IMR-90 (cell line): Measurements from ENCODE around the gene SH3BGRL3. TPM values are rescaled to one million over a fixed set of nuclear protein-coding genes. Genes with fewer than 3 reads are reported as not detected.

ENCODE experiments used
- ATAC-seq: fragments of 200-7000 bp; cut with Tn5 transposase; 2 replicates; pipeline ENCODE4 v1.9.1; 2020; ENCODE audit warnings: low read depth, mild to moderate bottlenecking, moderate library complexity
- BruUV-seq: library from RNA; stranded (reverse); fragments of 400-500 nt; replicated peaks from 2 replicates; lab custom pipeline; 2021; lab: Mats Ljungman, UMichigan
- CTCF ChIA-PET: fragments of 300-600 bp; formaldehyde crosslinking; extraction: SDS; loops from one replicate; lab custom pipeline; 2021; ENCODE audit warnings: antibody characterized with exemption; lab: Yijun Ruan, JAX
- POLR2A ChIA-PET: fragments of 300-600 bp; sonication (Branson Sonifier 250); formaldehyde crosslinking; loops from one replicate; lab custom pipeline; 2022; ENCODE audit warnings: antibody characterized with exemption; ENCODE audit not compliant: unreplicated experiment; lab: Charles Lee
- DNase-seq: peaks from one replicate; pipeline ENCODE4 v3.0.0; 2013
- H2AFZ ChIP-seq: replicated peaks from 2 replicates; pipeline ENCODE3; 2013; ENCODE audit warnings: low read length, mild to moderate bottlenecking; ENCODE audit not compliant: poor library complexity
- H2AK5ac ChIP-seq: 2 replicates; pipeline ENCODE4 v1.6.1; 2013; ENCODE audit warnings: low read depth, low read length, inconsistent platforms
- H2AK9ac ChIP-seq: replicated peaks from 2 replicates; pipeline ENCODE3; 2013; ENCODE audit warnings: mild to moderate bottlenecking, low read depth, low read length, moderate library complexity; ENCODE audit not compliant: poor library complexity
- H2BK120ac ChIP-seq: 2 replicates; pipeline ENCODE4 v1.6.1; 2013; ENCODE audit warnings: low read depth, low read length, inconsistent platforms
- H2BK15ac ChIP-seq: 3 replicates; pipeline ENCODE4 v1.6.1; 2013; ENCODE audit warnings: low read depth, low read length, inconsistent platforms
- H2BK20ac ChIP-seq: 2 replicates; pipeline ENCODE4 v1.6.1; 2013; ENCODE audit warnings: low read depth, mild to moderate bottlenecking, inconsistent platforms, low read length, moderate library complexity
- H2BK5ac ChIP-seq: 2 replicates; pipeline ENCODE4 v1.6.1; 2013; ENCODE audit warnings: mild to moderate bottlenecking, low read depth, low read length, inconsistent platforms; ENCODE audit not compliant: poor library complexity, severe bottlenecking
- H3K14ac ChIP-seq: replicated peaks from 2 replicates; pipeline ENCODE4 v1.6.1; 2013; ENCODE audit warnings: low read depth, low read length, inconsistent platforms
- H3K18ac ChIP-seq: 2 replicates; pipeline ENCODE4 v1.6.1; 2013; ENCODE audit warnings: low read depth, low read length, control low read depth
- H3K23ac ChIP-seq: 2 replicates; pipeline ENCODE4 v1.6.1; 2013; ENCODE audit warnings: low read depth, low read length, inconsistent platforms
- H3K27ac ChIP-seq: 2 replicates; pipeline ENCODE4 v1.5.1; 2013; ENCODE audit warnings: mild to moderate bottlenecking, control low read depth, low read length; ENCODE audit not compliant: insufficient read depth
- H3K27me3 ChIP-seq: 2 replicates; pipeline ENCODE4 v1.6.1; 2013; ENCODE audit warnings: low read length; ENCODE audit not compliant: control insufficient read depth, insufficient read depth
- H3K36me3 ChIP-seq: 2 replicates; pipeline ENCODE4 v1.6.1; 2013; ENCODE audit warnings: low read length, mixed read lengths; ENCODE audit not compliant: control insufficient read depth, insufficient read depth
- H3K4ac ChIP-seq: 2 replicates; pipeline ENCODE4 v1.6.1; 2013; ENCODE audit warnings: low read depth, low read length, inconsistent platforms
- H3K4me1 ChIP-seq: 2 replicates; pipeline ENCODE4 v1.6.1; 2013; ENCODE audit warnings: low read length, mixed read lengths; ENCODE audit not compliant: control insufficient read depth, insufficient read depth
- H3K4me2 ChIP-seq: 2 replicates; pipeline ENCODE4 v1.6.1; 2013; ENCODE audit warnings: low read depth, mild to moderate bottlenecking, control low read depth, low read length, moderate library complexity
- H3K4me3 ChIP-seq: 2 replicates; pipeline ENCODE4 v1.5.1; 2013; ENCODE audit warnings: low read depth, mild to moderate bottlenecking, control low read depth, low read length, moderate library complexity; ENCODE audit not compliant: insufficient read depth
- H3K56ac ChIP-seq: 2 replicates; pipeline ENCODE4 v1.6.1; 2013; ENCODE audit warnings: low read length, inconsistent platforms; ENCODE audit not compliant: insufficient read depth; ENCODE audit errors: extremely low read depth
- H3K79me1 ChIP-seq, 2 experiments: 2 replicates each; pipeline ENCODE4 v1.6.1; 2013; ENCODE audit warnings: low read length in 2 of 2, inconsistent platforms in 1 of 2, low read depth in 1 of 2
- H3K9ac ChIP-seq: 2 replicates; pipeline ENCODE4 v1.6.1; 2013; ENCODE audit warnings: low read depth, low read length, control low read depth
- H3K9me1 ChIP-seq: 2 replicates; pipeline ENCODE4 v1.6.1; 2013; ENCODE audit warnings: low read length, inconsistent platforms; ENCODE audit not compliant: insufficient read depth
- H3K9me3 ChIP-seq: 2 replicates; pipeline ENCODE4 v1.6.1; 2013; ENCODE audit warnings: low read length; ENCODE audit not compliant: control insufficient read depth, insufficient read depth
- H4K20me1 ChIP-seq: 2 replicates; pipeline ENCODE4 v1.6.1; 2013; ENCODE audit warnings: low read length, inconsistent platforms; ENCODE audit not compliant: insufficient read depth
- H4K5ac ChIP-seq: 2 replicates; pipeline ENCODE4 v1.6.1; 2013; ENCODE audit warnings: mild to moderate bottlenecking, low read depth, low read length, control low read depth
- H4K8ac ChIP-seq, 2 experiments: 2 replicates each; pipeline ENCODE4 v1.6.1; 2013; ENCODE audit warnings: low read depth in 2 of 2, low read length in 2 of 2, control low read depth in 1 of 2, inconsistent platforms in 1 of 2
- H4K91ac ChIP-seq: 2 replicates; pipeline ENCODE4 v1.6.1; 2013; ENCODE audit warnings: low read depth, low read length, inconsistent platforms; ENCODE audit not compliant: insufficient read depth
- MAFK ChIP-seq: IDR thresholded peaks from 2 replicates; pipeline ENCODE4 v1.6.1; 2012; ENCODE audit warnings: low read depth, low read length, improper control_type of control experiment
- MAZ ChIP-seq: IDR thresholded peaks from 2 replicates; pipeline ENCODE4 v1.6.1; 2012; ENCODE audit warnings: low read depth, mild to moderate bottlenecking, low read length, improper control_type of control experiment, moderate library complexity, borderline replicate concordance
- NFE2L2 ChIP-seq: fragments of 150-350 bp; IDR thresholded peaks from 2 replicates; pipeline ENCODE4 v1.6.1; 2016; ENCODE audit warnings: low read depth, mild to moderate bottlenecking, low read length
- RAD21 ChIP-seq: IDR thresholded peaks from 2 replicates; pipeline ENCODE4 v1.6.1; 2012; ENCODE audit warnings: low read length, improper control_type of control experiment
- RFX5 ChIP-seq: IDR thresholded peaks from 2 replicates; pipeline ENCODE4 v1.8.0; 2012; ENCODE audit warnings: low read depth, mild to moderate bottlenecking, low read length, moderate library complexity
- WGBS, 2 experiments: methylation state at CpG; one replicate each; pipeline versions ENCODE4 v1.1.5 to v1.1.7; 2013; ENCODE audit warnings: missing lambda C conversion rate in 2 of 2; ENCODE audit not compliant: insufficient read length in 1 of 2; ENCODE audit errors: extremely low coverage in 2 of 2; 5-methylcytosine and 5-hydroxymethylcytosine counted together
- dilution Hi-C: fragments of 300-500 bp; cut with HindIII; formaldehyde crosslinking; loops from one replicate; pipeline ENCODE4 v1.14.3; 2018; ENCODE audit warnings: low sequenced_read_pairs; ENCODE audit not compliant: unreplicated experiment
- in situ Hi-C: fragments of 300-500 bp; cut with MboI; formaldehyde crosslinking; loops from 3 replicates; pipeline ENCODE4 v1.14.3; 2019; ENCODE audit warnings: low sequenced_read_pairs, inconsistent platforms, mixed read lengths
- intact Hi-C: fragments of 100-400 bp; cut with micrococcal nuclease; formaldehyde crosslinking; loops from 2 replicates; pipeline ENCODE4 v1.10.0; 2022
- polyA plus RNA-seq, 3 experiments: library from polyadenylated mRNA; depleted of rRNA; stranded (reverse); fragments of >200 nt; gene quantifications; 2 replicates each; pipeline ENCODE4 v1.2.3, GENCODE V29; 2012; ENCODE audit warnings: low replicate concordance in 1 of 3
- total RNA-seq: library from RNA; depleted of rRNA; stranded (reverse); fragments of >200 nt; gene quantifications from 2 replicates; pipeline ENCODE4 v1.2.3, GENCODE V29; 2012
- TF ChIP-seq, protein P1 (sequence below): conservative IDR thresholded peaks from 2 replicates; pipeline ENCODE4 v1.5.1; 2012; ENCODE audit warnings: mild to moderate bottlenecking, low read depth, low read length, improper control_type of control experiment

SH3BGRL3 gene
- total and polyA plus RNA-seq, 2 of the 4 experiments (the other 2 are of a cell fraction): 35.0 to 483 TPM

GRCh38 chr1:26297791-26298124, 17.9 kb downstream of the SH3BGRL3 start:
- H3K36me3 ChIP-seq: no peaks in the 10 kb centered on the region; the same call in 1 of the 2 replicates

More at GRCh38 chr1:26297791-26298124, 17.9 kb downstream of the SH3BGRL3 start:
- peaks cover 22% of the 10 kb centered on the region for H3K9me1 ChIP-seq
- no peak for DNase-seq
- H3K56ac ChIP-seq: no peak overlapping the region
- 0 out of 2 replicates have a peak overlapping the region, but pooled peaks have one; percentile 61 for H2AK5ac ChIP-seq
- ATAC-seq: no peak
- POLR2A ChIA-PET: no interaction called here
- peaks cover 4 to 33% of the 10 kb centered on the region in 2 experiments; a peak in 3 of 4 replicates for H3K79me1 ChIP-seq
- H3K4me2 ChIP-seq: no peak overlapping the region
- TF ChIP-seq NFE2L2 (no peak), MAZ (no peak), RFX5 (no peak), RAD21 (no peak), MAFK (no peak)
- TF ChIP-seq, protein P1, sequence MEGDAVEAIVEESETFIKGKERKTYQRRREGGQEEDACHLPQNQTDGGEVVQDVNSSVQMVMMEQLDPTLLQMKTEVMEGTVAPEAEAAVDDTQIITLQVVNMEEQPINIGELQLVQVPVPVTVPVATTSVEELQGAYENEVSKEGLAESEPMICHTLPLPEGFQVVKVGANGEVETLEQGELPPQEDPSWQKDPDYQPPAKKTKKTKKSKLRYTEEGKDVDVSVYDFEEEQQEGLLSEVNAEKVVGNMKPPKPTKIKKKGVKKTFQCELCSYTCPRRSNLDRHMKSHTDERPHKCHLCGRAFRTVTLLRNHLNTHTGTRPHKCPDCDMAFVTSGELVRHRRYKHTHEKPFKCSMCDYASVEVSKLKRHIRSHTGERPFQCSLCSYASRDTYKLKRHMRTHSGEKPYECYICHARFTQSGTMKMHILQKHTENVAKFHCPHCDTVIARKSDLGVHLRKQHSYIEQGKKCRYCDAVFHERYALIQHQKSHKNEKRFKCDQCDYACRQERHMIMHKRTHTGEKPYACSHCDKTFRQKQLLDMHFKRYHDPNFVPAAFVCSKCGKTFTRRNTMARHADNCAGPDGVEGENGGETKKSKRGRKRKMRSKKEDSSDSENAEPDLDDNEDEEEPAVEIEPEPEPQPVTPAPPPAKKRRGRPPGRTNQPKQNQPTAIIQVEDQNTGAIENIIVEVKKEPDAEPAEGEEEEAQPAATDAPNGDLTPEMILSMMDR: no peak
- no peaks in the 10 kb centered on the region for H3K9me3 ChIP-seq
- no peak overlapping the region for H3K9ac ChIP-seq
- dilution Hi-C loops: no loop called here
- peak overlapping the region; percentile 45; the same call in 1 of the 2 replicates for H4K91ac ChIP-seq
- WGBS, 2 experiments: 100% methylated on average over 1 of the region's 6 CpGs; no CpG with 5 or more reads in 1 of the 2 experiments
- H4K5ac ChIP-seq: peak overlapping the region; percentile 38; the same call in 1 of the 2 replicates
- peak overlapping the region; percentile 82 for H3K14ac ChIP-seq
- peak overlapping the region; percentile 26; the same call in 1 of the 2 replicates for H3K18ac ChIP-seq
- CTCF ChIA-PET: no interaction called here
- H3K27me3 ChIP-seq: no peaks in the 10 kb centered on the region
- peak overlapping the region; percentile 16 to 63; a peak in 3 of 4 replicates for H4K8ac ChIP-seq
- no TSS peak for BruUV-seq
- peak overlapping the region; percentile 66; the same call in 1 of the 2 replicates for H2BK20ac ChIP-seq
- peak overlapping the region; percentile 76 for H3K4ac ChIP-seq
- H3K4me3 ChIP-seq: no peak overlapping the region
- H3K23ac ChIP-seq: peak overlapping the region; percentile 83; the same call in 1 of the 2 replicates
- H2BK120ac ChIP-seq: peak overlapping the region; percentile 84
- no peaks in the 10 kb centered on the region for H4K20me1 ChIP-seq
- H3K4me1 ChIP-seq: peaks cover 10% of the 10 kb centered on the region
- H2AK9ac ChIP-seq: peak overlapping the region; percentile 23
- H2AFZ ChIP-seq: no peak overlapping the region
- H2BK5ac ChIP-seq: peak overlapping the region; percentile 17
- intact Hi-C loops: no loop called here
- H3K27ac ChIP-seq: no peak overlapping the region; the same call in 1 of the 2 replicates
- H2BK15ac ChIP-seq: peak overlapping the region; percentile 20; the same call in 1 of the 3 replicates
- in situ Hi-C loops: no loop called here
